Mesenchymal stem cell (in vitro differentiated cells and primary cell): ENCODE data around the gene TBXA2R.
A peak's percentile ranks its signal among the peaks of the same experiment; 100 is the strongest.
"Not testable (repeated sequence)": the region's sequence is repeated elsewhere in the genome, so short reads cannot be mapped to it uniquely, and the experiment has no call there.

Experiments
- DNase-seq: peaks from one replicate; pipeline ENCODE4 v3.0.0-alpha.2; 2013
- H2AFZ ChIP-seq: one replicate; pipeline ENCODE4 v1.6.1; 2013; ENCODE audit warnings: low read depth, mild to moderate bottlenecking, control low read depth, inconsistent platforms, low read length, moderate library complexity
- H2AK5ac ChIP-seq: 2 replicates; pipeline ENCODE4 v1.6.1; 2013; ENCODE audit warnings: low read length, moderate library complexity, mild to moderate bottlenecking, inconsistent platforms; ENCODE audit not compliant: severe bottlenecking
- H2BK120ac ChIP-seq: one replicate; pipeline ENCODE4 v1.6.1; 2013; ENCODE audit warnings: low read depth, mild to moderate bottlenecking, inconsistent platforms, low read length, moderate library complexity
- H2BK12ac ChIP-seq, 2 experiments: one replicate each; pipeline ENCODE4 v1.6.1; 2013; ENCODE audit warnings: inconsistent platforms in 2 of 2, low read length in 2 of 2, mild to moderate bottlenecking in 2 of 2, moderate library complexity in 2 of 2, control low read depth in 1 of 2
- H2BK15ac ChIP-seq: one replicate; pipeline ENCODE4 v1.6.1; 2013; ENCODE audit warnings: mild to moderate bottlenecking, low read depth, inconsistent platforms; ENCODE audit not compliant: poor library complexity, severe bottlenecking
- H2BK5ac ChIP-seq: 2 replicates; pipeline ENCODE4 v1.6.1; 2013; ENCODE audit warnings: low read depth, mild to moderate bottlenecking, low read length, control low read depth, inconsistent platforms; ENCODE audit not compliant: poor library complexity, severe bottlenecking
- H3K14ac ChIP-seq, 2 experiments: one replicate each; pipeline ENCODE4 v1.6.1; 2013; ENCODE audit warnings: inconsistent platforms in 2 of 2, low read length in 2 of 2, control low read depth in 1 of 2, mild to moderate bottlenecking in 1 of 2, moderate library complexity in 1 of 2
- H3K18ac ChIP-seq, 2 experiments: one replicate each; pipeline ENCODE4 v1.6.1; 2013; ENCODE audit warnings: inconsistent platforms in 2 of 2, low read length in 2 of 2, control low read depth in 1 of 2, low read depth in 1 of 2, mild to moderate bottlenecking in 1 of 2
- H3K23ac ChIP-seq, 2 experiments: one replicate each; pipeline ENCODE4 v1.6.1; 2013; ENCODE audit warnings: inconsistent platforms in 2 of 2, low read length in 2 of 2, mild to moderate bottlenecking in 2 of 2, moderate library complexity in 2 of 2, control low read depth in 1 of 2
- H3K27ac ChIP-seq: 2 replicates; pipeline ENCODE4 v1.5.1; 2013; ENCODE audit warnings: mild to moderate bottlenecking, moderate library complexity, low read length, control low read depth, inconsistent platforms; ENCODE audit not compliant: poor library complexity, severe bottlenecking
- H3K27me3 ChIP-seq, 2 experiments: 2 replicates each; pipeline versions ENCODE4 v1.6.1 to v1.7.0; 2013; ENCODE audit warnings: low read length in 2 of 2, mild to moderate bottlenecking in 2 of 2, moderate library complexity in 2 of 2, control low read depth in 1 of 2, inconsistent platforms in 1 of 2; ENCODE audit not compliant: control insufficient read depth in 1 of 2, insufficient read depth in 1 of 2
- H3K36me3 ChIP-seq, 2 experiments: 2 replicates each; pipeline versions ENCODE4 v1.6.1 to v1.7.0; 2013; ENCODE audit warnings: low read length in 2 of 2, control low read depth in 1 of 2, inconsistent platforms in 1 of 2, low read depth in 1 of 2, mild to moderate bottlenecking in 1 of 2; ENCODE audit not compliant: insufficient read depth in 2 of 2, control insufficient read depth in 1 of 2
- H3K4ac ChIP-seq, 2 experiments: one replicate each; pipeline ENCODE4 v1.6.1; 2013; ENCODE audit warnings: inconsistent platforms in 2 of 2, low read length in 2 of 2, mild to moderate bottlenecking in 2 of 2, moderate library complexity in 2 of 2, control low read depth in 1 of 2, low read depth in 1 of 2
- H3K4me1 ChIP-seq: 2 replicates; pipeline ENCODE4 v1.6.1; 2013; ENCODE audit warnings: low read depth, low read length, control low read depth; ENCODE audit not compliant: control insufficient read depth, insufficient read depth
- H3K4me2 ChIP-seq: 2 replicates; pipeline ENCODE4 v1.6.1; 2013; ENCODE audit warnings: low read length, mild to moderate bottlenecking, inconsistent platforms; ENCODE audit not compliant: poor library complexity, severe bottlenecking
- H3K4me3 ChIP-seq, 2 experiments: 2 replicates each; pipeline versions ENCODE4 v1.5.1 to v1.7.0; 2013; ENCODE audit warnings: low read length in 2 of 2, mild to moderate bottlenecking in 2 of 2, control low read depth in 1 of 2, low read depth in 1 of 2; ENCODE audit not compliant: insufficient read depth in 1 of 2
- H3K79me1 ChIP-seq: replicated peaks from 2 replicates; pipeline ENCODE4 v1.6.1; 2013; ENCODE audit warnings: mild to moderate bottlenecking, control low read depth, low read length, inconsistent platforms; ENCODE audit not compliant: poor library complexity, severe bottlenecking
- H3K9ac ChIP-seq: 2 replicates; pipeline ENCODE4 v1.7.0; 2013; ENCODE audit warnings: mild to moderate bottlenecking, low read length, moderate library complexity
- H3K9me3 ChIP-seq: 2 replicates; pipeline ENCODE4 v1.7.0; 2013; ENCODE audit warnings: mild to moderate bottlenecking, low read length; ENCODE audit not compliant: control insufficient read depth
- H4K8ac ChIP-seq: one replicate; pipeline ENCODE4 v1.6.1; 2013; ENCODE audit warnings: inconsistent platforms, mild to moderate bottlenecking, low read length, moderate library complexity
- H4K91ac ChIP-seq: one replicate; pipeline ENCODE4 v1.6.1; 2013; ENCODE audit warnings: mild to moderate bottlenecking, low read length, inconsistent platforms
- WGBS: methylation state at CpG from one replicate; pipeline ENCODE4 v1.1.7; 2013; ENCODE audit warnings: mixed read lengths; 5-methylcytosine and 5-hydroxymethylcytosine counted together

TBXA2R gene

GRCh38 chr19:3584036-3584802, 22.5 kb downstream of the TBXA2R start:
- not testable (repeated sequence) for H2BK15ac ChIP-seq, H3K14ac ChIP-seq, H3K4me3 ChIP-seq, H4K91ac ChIP-seq, H2AFZ ChIP-seq, H3K23ac ChIP-seq, H3K18ac ChIP-seq, H4K8ac ChIP-seq, H3K27ac ChIP-seq, H3K36me3 ChIP-seq, DNase-seq, H2BK120ac ChIP-seq, H3K4ac ChIP-seq, H3K9ac ChIP-seq, H2AK5ac ChIP-seq, H3K4me2 ChIP-seq, H3K9me3 ChIP-seq, H2BK12ac ChIP-seq, H3K79me1 ChIP-seq, H2BK5ac ChIP-seq
- Histone ChIP-seq H3K4me1 (peaks cover 13% of the 10 kb centered on the region), H3K27me3 (peaks cover 5 to 16% of the 10 kb centered on the region in 2 experiments)
- WGBS, result 88% methylated on average over 10 of the region's 15 CpGs

- H2AK5ac ChIP-seq, H3K9me3 ChIP-seq, H3K4me3 ChIP-seq, H3K79me1 ChIP-seq, H2BK15ac ChIP-seq, H3K18ac ChIP-seq, H3K27ac ChIP-seq, H3K4me2 ChIP-seq, H2AFZ ChIP-seq, DNase-seq, H2BK5ac ChIP-seq, H2BK120ac ChIP-seq, H4K8ac ChIP-seq, H4K91ac ChIP-seq, H3K4ac ChIP-seq, H2BK12ac ChIP-seq, H3K14ac ChIP-seq, H3K23ac ChIP-seq, H3K9ac ChIP-seq: not testable (repeated sequence)
- peaks cover 0 to 22% of the 10 kb centered on the region in 2 experiments for H3K36me3 ChIP-seq
- peaks cover 5 to 13% of the 10 kb centered on the region in 2 experiments for H3K27me3 ChIP-seq
- peaks cover 18% of the 10 kb centered on the region for H3K4me1 ChIP-seq
- WGBS, result 74% methylated on average over 4 of the region's 4 CpGs
These were observed 24.9 kb downstream of the TBXA2R start for GRCh38 chr19:3581792-3582191.

- Histone ChIP-seq H2BK5ac (no peak overlapping the region), H2BK120ac (no peak overlapping the region), H4K8ac (peak overlapping the region; percentile 14), H3K18ac (peak overlapping the region in 1 of 2 experiments; percentile 21), H3K23ac (no peak overlapping the region), H2AK5ac (no peak overlapping the region), H2BK12ac (no peak overlapping the region), H3K27me3 (no peaks in the 10 kb centered on the region), H3K14ac (no peak overlapping the region), H3K79me1 (peaks cover 2% of the 10 kb centered on the region), H3K4me1 (peaks cover 22% of the 10 kb centered on the region), H3K36me3 (peaks cover 9 to 36% of the 10 kb centered on the region in 2 experiments), H2BK15ac (no peak overlapping the region), H3K4ac (peak overlapping the region in 1 of 2 experiments; percentile 40), H3K4me2 (no peak overlapping the region), H3K9me3 (no peaks in the 10 kb centered on the region), H3K4me3 (no peak overlapping the region), H3K9ac (peak overlapping the region; percentile 77), H4K91ac (no peak overlapping the region), H3K27ac (no peak overlapping the region), H2AFZ (no peak overlapping the region)
- DNase-seq, result peak; percentile 99
- 16% methylated on average over 8 of the region's 11 CpGs for WGBS
These were observed 26.3 kb downstream of the TBXA2R start for GRCh38 chr19:3580156-3580934.

- Histone ChIP-seq H3K9ac (no peak overlapping the region), H3K27ac (no peak overlapping the region), H3K14ac (no peak overlapping the region), H2AK5ac (no peak overlapping the region), H4K8ac (no peak overlapping the region), H3K36me3 (peaks cover 15 to 50% of the 10 kb centered on the region in 2 experiments), H3K4ac (no peak overlapping the region), H3K79me1 (peaks cover 11% of the 10 kb centered on the region), H2AFZ (no peak overlapping the region), H3K18ac (no peak overlapping the region), H3K4me1 (peaks cover 26% of the 10 kb centered on the region), H2BK15ac (peak overlapping the region; percentile 7), H4K91ac (no peak overlapping the region), H3K4me3 (no peak overlapping the region), H3K23ac (no peak overlapping the region), H2BK120ac (peak overlapping the region; percentile 49), H3K4me2 (no peak overlapping the region), H3K9me3 (no peaks in the 10 kb centered on the region), H2BK5ac (no peak overlapping the region), H3K27me3 (no peaks in the 10 kb centered on the region), H2BK12ac (peak overlapping the region in 1 of 2 experiments; percentile 5)
- 77% methylated on average over 17 of the region's 17 CpGs for WGBS
- DNase-seq, result no peak
These were observed 28.3 kb downstream of the TBXA2R start for GRCh38 chr19:3578390-3578789.
